HepG2 (cell line): Measurements from ENCODE around the gene HTRA2.

ENCODE experiments used
- ARNT ChIP-seq: fragments of 450-650 bp; IDR thresholded peaks from 2 replicates; pipeline ENCODE4 v1.6.1; 2017
- CHD2 ChIP-seq: IDR thresholded peaks from 2 replicates; pipeline ENCODE4 v1.6.1; 2011; ENCODE audit warnings: low read depth, low read length, improper control_type of control experiment
- CTCF ChIP-seq: sonication (generic); formaldehyde crosslinking; IDR thresholded peaks from 2 replicates; pipeline ENCODE4 v1.5.0; 2020; ENCODE audit warnings: mild to moderate bottlenecking, missing genetic modification reagents, moderate library complexity
- E2F2 ChIP-seq: sonication (generic); formaldehyde crosslinking; IDR thresholded peaks from 2 replicates; pipeline ENCODE4 v1.4.0; 2020; ENCODE audit warnings: missing genetic modification reagents, borderline replicate concordance
- EZH2 ChIP-seq: conservative IDR thresholded peaks from 2 replicates; pipeline ENCODE4 v1.6.1; 2012; ENCODE audit warnings: mild to moderate bottlenecking, low read depth, low read length, moderate library complexity
- MZF1 ChIP-seq: sonication (generic); formaldehyde crosslinking; IDR thresholded peaks from 2 replicates; pipeline ENCODE4 v1.8.1; 2023; ENCODE audit warnings: mild to moderate bottlenecking, missing genetic modification reagents, borderline replicate concordance
- NFYB ChIP-seq: sonication (generic); formaldehyde crosslinking; IDR thresholded peaks from 2 replicates; pipeline ENCODE4 v1.4.0; 2020; ENCODE audit warnings: missing genetic modification reagents
- PAF1 ChIP-seq: IDR thresholded peaks from 2 replicates; pipeline ENCODE4 v1.6.1; 2016; ENCODE audit warnings: missing genetic modification reagents, missing compliant biosample characterization
- REST ChIP-seq, 2 experiments: IDR thresholded peaks; 2 replicates each; pipeline ENCODE4 v1.6.1; 2011 to 2012; ENCODE audit warnings: low read length in 2 of 2, borderline replicate concordance in 1 of 2, low read depth in 1 of 2, mild to moderate bottlenecking in 1 of 2, moderate library complexity in 1 of 2
- SALL1 ChIP-seq: sonication (generic); formaldehyde crosslinking; IDR thresholded peaks from 2 replicates; pipeline ENCODE4 v1.8.0; 2022; ENCODE audit warnings: mild to moderate bottlenecking, missing genetic modification reagents
- TFDP2 ChIP-seq: sonication (generic); formaldehyde crosslinking; IDR thresholded peaks from 2 replicates; pipeline ENCODE4 v1.4.0; 2020; ENCODE audit warnings: missing genetic modification reagents
- ZNF10 ChIP-seq: sonication (generic); formaldehyde crosslinking; IDR thresholded peaks from 2 replicates; pipeline ENCODE4 v1.4.0; 2020; ENCODE audit warnings: mild to moderate bottlenecking, low read depth, missing genetic modification reagents, borderline replicate concordance

- TF ChIP-seq PAF1 (CRISPR knock-in tag) (no peak), ARNT (no peak), ZNF10 (CRISPR knock-in tag) (no peak), REST (IDR thresholded peaks at IDR 0.05; ENCODE audit: borderline replicate concordance in 1 of 2, low read depth in 1 of 2, low read length in 2 of 2) (no peak), CTCF (no peak), E2F2 (CRISPR knock-in tag) (no peak), EZH2 (no peak), MZF1 (no peak), CHD2 (no peak), SALL1 (no peak), TFDP2 (no peak), NFYB (no peak)
These were observed 43.6 kb upstream of the HTRA2 start for GRCh38 chr2:74486141-74486540.
